Activated CD8-positive, alpha-beta memory T cell treated with anti-CD3 and anti-CD28 coated beads for 1 hour (primary cell): ENCODE measurements around the gene FAM228B.

Experiments
- DNase-seq, 2 donors: peaks; one replicate each; pipeline ENCODE4 v3.0.0-alpha.2; 2020; ENCODE audit warnings: low read depth in 1 of 2; ENCODE audit errors: extremely low read depth in 1 of 2

The FAM228B gene

GRCh38 chr2:24200799-24201198 lies 77.5 kb downstream of the FAM228B start:
- DNase-seq: no peak

- no peak for DNase-seq
These were observed 79.9 kb downstream of the FAM228B start for GRCh38 chr2:24203029-24203786.

- DNase-seq: no peak
These were observed 80.5 kb downstream of the FAM228B start for GRCh38 chr2:24203787-24204150.

GRCh38 chr2:24204505-24204904 lies 81.2 kb downstream of the FAM228B start:
- DNase-seq: no peak

DNA sequence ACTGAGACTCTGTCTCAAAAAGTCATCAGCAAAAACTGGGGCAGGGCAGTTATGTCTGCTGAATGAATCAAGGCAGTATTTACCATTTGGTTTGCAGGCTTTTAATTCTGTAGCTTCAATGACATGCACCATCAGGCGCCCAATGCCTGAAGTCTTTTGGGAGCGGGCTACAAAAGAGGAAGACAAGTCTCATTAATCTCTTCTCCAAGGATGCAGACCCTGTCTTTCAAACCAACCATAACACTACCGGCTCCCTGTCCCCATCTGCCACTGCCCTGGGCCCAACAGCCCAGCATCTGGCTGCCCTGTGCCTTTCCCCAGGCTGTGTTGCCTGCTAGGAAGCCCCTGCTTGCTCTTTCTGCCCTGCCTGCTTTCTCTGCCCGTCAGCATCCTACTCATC lies 81.9 kb downstream of the FAM228B start:
- no peak for DNase-seq

GRCh38 chr2:24206242-24206641 lies 83.0 kb downstream of the FAM228B start:
- DNase-seq: no peak

DNA sequence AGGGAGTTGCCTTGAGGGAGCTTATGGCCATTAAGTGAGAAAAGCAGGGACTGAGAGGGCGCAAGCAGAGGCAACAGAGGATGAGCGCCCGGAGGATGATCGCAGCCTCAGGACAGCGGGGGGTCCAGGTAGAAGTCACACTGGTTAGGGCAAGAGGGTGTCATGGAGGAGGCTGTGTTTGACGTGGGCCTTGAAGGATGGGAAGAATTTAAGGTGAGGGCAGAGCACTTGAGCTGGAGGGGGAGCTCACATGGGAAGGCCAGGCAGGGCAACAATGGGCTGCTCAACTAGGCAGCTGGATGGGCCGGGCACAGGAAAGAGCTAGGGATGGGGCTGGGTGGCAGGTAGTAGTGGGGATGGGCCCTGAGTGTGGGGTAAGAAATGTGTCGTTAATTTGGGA lies 83.4 kb downstream of the FAM228B start:
- no peak for DNase-seq

DNA sequence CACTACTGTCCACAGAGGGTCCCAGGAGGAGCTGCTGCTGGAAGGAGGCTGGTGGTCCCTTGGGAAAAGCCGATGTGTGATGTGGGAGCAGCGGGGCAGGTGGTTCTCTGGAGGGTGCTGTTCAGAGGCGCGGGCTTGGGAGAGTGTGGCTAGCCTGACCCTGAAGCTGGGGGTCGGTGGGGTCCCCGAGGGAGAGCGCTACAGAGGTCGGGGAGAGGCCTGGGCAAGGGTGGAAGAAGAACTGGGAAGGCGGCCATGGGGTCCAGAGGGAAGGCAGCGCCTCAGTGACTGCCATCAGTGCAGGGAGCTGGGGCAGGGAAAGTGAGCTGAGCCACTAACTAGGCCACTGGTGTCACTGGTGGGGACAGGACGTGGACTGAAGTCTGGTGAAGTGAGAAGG lies 84.1 kb downstream of the FAM228B start:
- no peak for DNase-seq

DNA sequence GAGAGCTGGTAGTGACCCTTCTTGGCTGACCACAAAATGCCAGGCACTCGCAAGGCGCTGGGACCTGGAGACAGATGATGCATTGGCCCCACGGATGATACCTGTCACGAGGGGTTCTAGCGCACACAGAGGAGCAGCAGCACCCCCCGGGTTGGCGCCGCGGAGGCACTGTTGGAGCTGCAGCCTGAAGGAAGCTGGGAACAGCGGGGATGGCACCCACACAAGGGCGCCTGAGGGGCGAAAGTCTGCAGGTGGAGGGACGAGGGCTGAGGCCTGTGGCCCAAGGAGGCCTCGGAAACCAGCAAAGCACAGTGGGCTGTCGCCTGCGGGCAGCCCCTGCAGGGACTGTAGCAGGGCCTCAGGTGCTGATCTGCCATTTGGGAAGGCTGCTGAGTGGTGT lies 85.2 kb downstream of the FAM228B start:
- no peak for DNase-seq

DNA sequence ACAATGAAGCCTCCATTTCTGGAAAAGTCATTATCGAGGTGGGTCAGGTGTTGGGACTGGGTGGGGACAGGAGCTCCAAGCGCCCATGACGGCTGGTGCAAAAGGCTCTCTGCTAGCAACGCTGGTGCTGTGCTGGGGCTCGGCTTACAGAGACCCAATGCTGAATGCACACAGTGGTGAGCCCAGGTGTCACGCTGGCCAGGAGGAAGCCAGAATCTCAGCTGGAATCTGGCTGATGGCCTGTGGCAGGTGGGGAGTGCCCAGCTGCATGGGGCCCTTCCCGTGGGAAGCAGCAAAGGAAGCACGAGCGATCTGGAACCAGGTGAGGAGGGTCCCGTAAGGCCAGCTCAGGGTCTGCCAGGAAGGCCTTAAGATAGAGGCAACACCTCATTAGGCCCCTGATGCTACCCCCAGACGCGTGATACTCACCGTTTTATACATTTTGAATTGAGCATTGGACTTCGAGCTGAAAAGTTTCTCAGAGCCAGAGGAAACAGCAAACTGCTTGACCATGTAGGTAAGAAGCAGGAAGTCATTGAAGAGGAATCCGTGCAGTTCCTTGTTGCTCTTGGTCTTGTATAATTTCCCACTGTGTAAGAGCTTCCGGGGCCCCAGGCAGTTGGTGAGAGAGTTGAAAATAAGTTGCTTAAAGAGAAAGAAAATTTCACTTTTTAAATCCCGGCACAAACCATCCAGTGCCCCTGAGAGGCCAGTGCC lies 86.3 kb downstream of the FAM228B start:
- no peak for DNase-seq

DNA sequence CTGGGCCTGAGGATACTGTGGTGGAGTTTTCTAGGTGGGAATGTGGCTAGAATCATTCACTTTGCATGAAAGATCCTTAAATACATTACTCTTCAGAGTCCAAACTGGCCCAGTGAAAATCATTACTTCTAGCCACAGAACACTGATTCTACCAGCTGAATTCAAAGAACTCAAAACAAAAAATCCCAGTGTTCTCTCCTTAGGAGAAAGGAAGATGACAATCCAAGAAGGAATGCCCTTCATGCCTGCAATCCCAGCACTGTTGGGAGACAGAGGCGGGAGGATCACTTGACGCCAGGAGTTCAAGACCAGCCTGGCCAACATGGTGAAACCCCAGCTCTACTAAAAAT lies 86.8 kb downstream of the FAM228B start:
- DNase-seq: no peak

DNA sequence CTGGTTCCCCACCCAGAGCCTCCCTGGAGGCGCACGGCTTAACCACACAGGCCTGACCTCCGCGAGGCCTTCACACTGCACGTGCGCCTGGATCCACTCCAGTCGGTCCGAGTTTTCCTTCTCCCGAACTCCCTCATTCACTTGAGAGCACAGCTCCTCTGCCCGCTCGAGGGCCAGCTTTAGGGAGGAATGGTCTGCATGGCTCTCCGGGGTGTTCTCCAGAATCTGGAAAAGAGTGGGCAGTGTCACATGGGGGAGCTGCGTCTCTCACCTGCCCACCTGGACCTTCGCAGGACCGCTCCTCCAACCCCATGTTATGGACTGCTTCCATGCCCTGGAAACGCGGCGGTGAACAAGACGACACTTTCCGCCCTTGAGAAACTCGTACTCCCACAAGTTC lies 87.5 kb downstream of the FAM228B start:
- DNase-seq: no peak

DNA sequence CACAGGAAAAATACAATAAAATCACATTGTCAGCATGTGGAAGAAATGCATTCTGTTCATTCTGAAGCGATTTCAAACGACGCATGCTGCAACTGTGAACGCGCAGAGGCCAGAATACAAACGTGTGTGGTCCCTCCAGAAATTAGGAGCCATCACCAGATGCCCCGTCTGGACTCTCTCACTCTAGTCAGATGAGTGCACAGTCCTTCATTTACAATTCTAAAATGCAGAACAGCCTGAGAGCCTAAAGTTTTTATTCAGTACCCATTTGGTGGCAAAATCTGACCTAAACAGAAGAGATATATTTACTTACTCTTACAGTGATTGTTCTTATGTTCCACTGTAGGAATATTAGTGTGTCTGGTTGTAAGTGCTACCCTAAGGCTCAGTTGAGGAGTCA lies 88.1 kb downstream of the FAM228B start:
- DNase-seq: no peak

GRCh38 chr2:24214880-24215279 lies 91.6 kb downstream of the FAM228B start:
- DNase-seq: no peak
